LNCaP clone FGC (cell line): ENCODE measurements around the gene CPLX1.
A peak's percentile ranks its signal among the peaks of the same experiment; 100 is the strongest.

Experiments used
- DNase-seq: peaks from one replicate; pipeline ENCODE4 v3.0.0-alpha.2; 2011; ENCODE audit warnings: low read depth
- H3K4me3 ChIP-seq: 2 replicates; pipeline ENCODE4 v1.5.1; 2011; ENCODE audit warnings: mild to moderate bottlenecking, low read depth, low read length, control low read depth
- CTCF ChIP-seq: IDR thresholded peaks from 2 replicates; pipeline ENCODE4 v1.5.1; 2012; ENCODE audit warnings: mild to moderate bottlenecking; ENCODE audit not compliant: control insufficient read depth, insufficient read depth; ENCODE audit errors: extremely low read depth

Gene CPLX1

GRCh38 chr4:825971-826330 is at the start of gene CPLX1:
TSS of gene CPLX1 (minus strand) at chr4:826129. CDS start at chr4:824522, 1,607 bp downstream.
- peak within 1 kb of the TSS; percentile 41 for H3K4me3 ChIP-seq
- TF ChIP-seq CTCF, result no peak
- no peak for DNase-seq

GRCh38 chr4:874971-875817 is 49.3 kb upstream of the CPLX1 start:
- TF ChIP-seq CTCF, result no peak
- DNase-seq, result no peak
- H3K4me3 ChIP-seq, result no peak overlapping the region

DNA sequence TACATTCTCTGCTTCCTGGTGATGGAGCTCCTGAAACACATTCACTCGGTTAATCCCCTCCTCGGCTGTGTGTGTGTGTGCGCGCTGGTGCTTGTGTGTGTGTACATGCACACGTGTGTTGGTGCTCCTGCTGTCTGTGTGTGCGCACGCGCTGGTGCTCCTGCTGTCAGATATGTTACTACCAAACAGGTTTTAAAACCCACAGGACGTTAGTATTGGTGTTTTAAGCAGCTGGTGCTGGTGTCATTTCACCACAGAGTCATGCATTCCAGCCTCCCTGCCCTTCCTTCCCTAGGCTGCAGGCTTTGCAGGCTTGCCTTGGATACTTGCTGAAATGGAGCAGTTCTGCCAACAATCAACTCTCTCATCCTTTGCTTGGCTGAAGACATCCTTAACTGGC is 48.1 kb upstream of the CPLX1 start:
- no peak overlapping the region for H3K4me3 ChIP-seq
- no peak for DNase-seq
- no peak for TF ChIP-seq CTCF

DNA sequence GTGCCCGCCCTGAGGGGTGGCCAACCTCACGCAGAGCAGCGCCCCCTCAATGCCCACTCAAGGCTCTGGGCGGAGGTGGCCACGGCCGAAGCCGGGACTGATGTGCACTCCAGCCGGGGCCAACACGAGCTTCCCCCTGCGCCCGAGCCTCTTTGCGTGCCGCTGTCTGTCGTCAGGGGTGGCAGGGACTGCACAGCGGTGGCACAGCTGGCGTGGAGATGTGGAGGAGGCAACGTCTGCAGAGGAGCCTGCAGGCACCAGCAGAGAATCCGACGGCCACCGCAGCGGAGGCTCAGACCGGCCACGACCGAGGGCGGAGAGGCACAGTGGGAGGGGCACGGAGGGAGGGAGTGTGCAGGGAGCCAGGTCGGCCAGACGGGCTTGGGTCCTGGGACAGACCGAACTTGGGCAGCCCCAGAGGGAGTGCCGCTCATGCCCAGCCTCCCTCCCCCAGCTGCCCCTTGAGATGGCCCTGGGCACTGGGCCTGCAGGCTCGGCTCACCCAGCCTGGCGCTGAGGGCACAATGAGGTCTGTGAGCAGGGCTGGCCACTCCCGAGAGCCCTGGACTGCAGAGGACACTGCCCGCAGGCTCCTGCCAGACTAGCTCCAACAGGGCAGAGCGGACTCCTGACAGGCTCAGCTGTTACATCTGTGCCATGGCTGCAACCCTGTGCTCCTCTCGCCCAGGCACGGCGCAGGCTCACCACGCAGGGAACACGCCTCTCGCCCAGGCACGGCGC is 46.5 kb upstream of the CPLX1 start:
- no peak for TF ChIP-seq CTCF
- DNase-seq, result no peak
- H3K4me3 ChIP-seq, result no peak overlapping the region

DNA sequence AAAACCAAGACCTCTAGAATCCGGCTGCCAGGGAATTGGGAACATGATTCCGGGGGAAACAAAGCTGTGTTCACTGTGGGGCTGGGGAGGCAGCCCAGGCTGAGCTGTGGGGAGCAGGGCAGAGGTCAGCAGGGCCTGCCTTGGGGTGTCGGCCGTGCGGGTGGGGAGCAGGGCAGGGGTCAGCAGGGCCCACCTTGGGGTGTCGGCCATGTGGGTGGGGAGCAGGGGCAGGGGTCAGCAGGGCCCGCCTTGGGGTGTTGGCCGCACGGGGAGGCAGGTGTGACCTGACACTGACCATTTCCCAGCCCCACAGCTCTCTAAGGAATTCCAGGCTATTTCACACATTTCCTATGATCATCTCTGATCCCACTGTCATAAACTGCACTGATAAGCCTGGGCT is 45.6 kb upstream of the CPLX1 start:
- no peak for DNase-seq
- no peak for TF ChIP-seq CTCF

GRCh38 chr4:870951-871350 is 45.0 kb upstream of the CPLX1 start:
- TF ChIP-seq CTCF, result no peak
- no peak overlapping the region for H3K4me3 ChIP-seq
- DNase-seq, result no peak

More for the DNA sequence above, 45.6 kb upstream of the CPLX1 start:
- H3K4me3 ChIP-seq, result no peak overlapping the region

- no peak for DNase-seq
- no peak for TF ChIP-seq CTCF
- H3K4me3 ChIP-seq, result no peak overlapping the region
These were observed 43.8 kb upstream of the CPLX1 start for GRCh38 chr4:869776-870175.
